Cardiac fibroblast (primary cell): ENCODE results near the gene DNLZ.

Source experiments
- DNase-seq, 2 donors: peaks; one replicate each; pipeline versions ENCODE4 v3.0.0 to v3.0.0-alpha.2; 2010; ENCODE audit warnings: low read depth in 2 of 2
- H3K4me3 ChIP-seq, 2 donors: replicated peaks in 1 of 2; 1 replicate in 1 of 2; 2 replicates in 1 of 2; pipeline ENCODE4 v1.5.1; 2011; ENCODE audit warnings: low read depth in 2 of 2, low read length in 2 of 2, mild to moderate bottlenecking in 2 of 2, moderate library complexity in 1 of 2
- CTCF ChIP-seq: IDR thresholded peaks from one replicate; pipeline ENCODE4 v1.5.1; 2011; ENCODE audit warnings: low read depth, mild to moderate bottlenecking, low read length, inconsistent platforms

Gene DNLZ

GRCh38 chr9:136335296-136336155 lies 28.0 kb downstream of the DNLZ start:
- no peak for DNase-seq
- TF ChIP-seq CTCF = no peak
- no peak overlapping the region for H3K4me3 ChIP-seq

- TF ChIP-seq CTCF = no peak
- no peak overlapping the region for H3K4me3 ChIP-seq
- no peak for DNase-seq
These were observed 29.0 kb downstream of the DNLZ start for GRCh38 chr9:136334541-136334940.

GRCh38 chr9:136333486-136333885 lies 30.1 kb downstream of the DNLZ start:
- no peak overlapping the region for H3K4me3 ChIP-seq
- DNase-seq = no peak
- TF ChIP-seq CTCF = no peak

- no peak for TF ChIP-seq CTCF
- no peak overlapping the region for H3K4me3 ChIP-seq
- DNase-seq = no peak
These were observed 30.5 kb downstream of the DNLZ start for GRCh38 chr9:136333045-136333444.

GRCh38 chr9:136332482-136332983 lies 31.0 kb downstream of the DNLZ start:
- H3K4me3 ChIP-seq = no peak overlapping the region
- DNase-seq = no peak
- TF ChIP-seq CTCF = no peak

- no peak overlapping the region for H3K4me3 ChIP-seq
- no peak for DNase-seq
- no peak for TF ChIP-seq CTCF
These were observed 31.7 kb downstream of the DNLZ start for GRCh38 chr9:136331556-136332481.
